AG04449 (cell line): ENCODE measurements around the gene ATP5F1D.

ENCODE experiments used
- CTCF ChIA-PET: fragments of 350-600 bp; formaldehyde crosslinking; extraction: SDS; loops from one replicate; lab custom pipeline; 2021; ENCODE audit warnings: antibody characterized with exemption; lab: Yijun Ruan, JAX
- POLR2A ChIA-PET: fragments of 400-600, 350-600 bp; formaldehyde crosslinking; extraction: SDS; loops from one replicate; lab custom pipeline; 2020; ENCODE audit warnings: antibody characterized with exemption, inconsistent platforms; lab: Yijun Ruan, JAX
- DNase-seq: peaks from one replicate; pipeline ENCODE4 v3.0.0-alpha.2; 2010; ENCODE audit warnings: low read depth, low spot score
- H3K4me3 ChIP-seq: 2 replicates; pipeline ENCODE4 v1.5.1; 2011; ENCODE audit warnings: low read depth, mild to moderate bottlenecking, control low read depth, low read length
- TF ChIP-seq, protein P1 (sequence below): IDR thresholded peaks from one replicate; pipeline ENCODE4 v1.5.1; 2011; ENCODE audit warnings: mild to moderate bottlenecking, moderate library complexity, low read length, control low read depth, inconsistent platforms; ENCODE audit not compliant: insufficient read depth; ENCODE audit errors: missing control alignments

The ATP5F1D gene

DNA sequence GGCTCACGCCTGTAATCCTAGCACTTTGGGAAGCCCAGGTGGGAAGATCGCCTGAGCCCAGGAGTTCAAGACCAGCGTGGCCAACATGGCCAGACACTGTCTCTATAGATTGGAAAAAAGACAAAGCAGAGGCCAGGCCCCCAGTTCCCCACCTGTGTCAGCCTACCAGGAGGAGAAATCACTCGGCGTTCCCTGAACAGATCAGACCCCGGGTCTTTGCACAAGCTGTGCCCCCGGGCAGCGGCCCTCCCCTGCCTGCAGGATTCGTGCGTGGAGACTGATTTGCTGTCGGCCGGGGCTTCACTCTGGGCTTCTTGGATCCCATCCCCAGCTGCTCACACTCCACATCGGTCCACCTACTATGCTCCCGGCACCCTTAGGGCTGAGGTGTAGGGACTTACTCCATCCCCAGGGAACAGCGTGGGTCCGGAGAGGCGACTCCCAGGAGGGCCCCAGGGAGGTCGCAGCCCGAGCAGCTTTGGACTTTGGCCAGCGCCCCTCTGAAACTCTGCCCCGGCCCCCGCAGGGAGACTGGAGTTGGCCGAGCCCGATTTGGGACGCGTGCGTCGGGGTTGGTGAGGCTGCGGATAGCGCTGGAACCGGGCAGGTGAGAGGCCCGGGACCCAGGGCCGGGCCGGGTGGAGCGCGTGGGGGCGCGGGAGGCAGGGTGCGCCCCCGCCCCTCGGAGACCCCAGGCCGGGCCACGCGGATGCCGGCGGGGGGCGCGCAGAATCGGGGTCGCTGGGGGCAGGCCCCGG lies 43.6 kb downstream of the ATP5F1D start:
- ChIA-PET POLR2A (interaction anchor here (0.6 to 1.8 kb wide), 2 partner anchors 16 to 159 kb away, joined by 3 to 6 read pairs; partner anchors contain the start of gene CIRBP), CTCF (interaction anchor here (2.0 kb wide), 1 partner anchor 41 kb away, joined by 7 read pairs; no protein-coding TSS in a partner anchor)
- DNase-seq, result no peak

DNA sequence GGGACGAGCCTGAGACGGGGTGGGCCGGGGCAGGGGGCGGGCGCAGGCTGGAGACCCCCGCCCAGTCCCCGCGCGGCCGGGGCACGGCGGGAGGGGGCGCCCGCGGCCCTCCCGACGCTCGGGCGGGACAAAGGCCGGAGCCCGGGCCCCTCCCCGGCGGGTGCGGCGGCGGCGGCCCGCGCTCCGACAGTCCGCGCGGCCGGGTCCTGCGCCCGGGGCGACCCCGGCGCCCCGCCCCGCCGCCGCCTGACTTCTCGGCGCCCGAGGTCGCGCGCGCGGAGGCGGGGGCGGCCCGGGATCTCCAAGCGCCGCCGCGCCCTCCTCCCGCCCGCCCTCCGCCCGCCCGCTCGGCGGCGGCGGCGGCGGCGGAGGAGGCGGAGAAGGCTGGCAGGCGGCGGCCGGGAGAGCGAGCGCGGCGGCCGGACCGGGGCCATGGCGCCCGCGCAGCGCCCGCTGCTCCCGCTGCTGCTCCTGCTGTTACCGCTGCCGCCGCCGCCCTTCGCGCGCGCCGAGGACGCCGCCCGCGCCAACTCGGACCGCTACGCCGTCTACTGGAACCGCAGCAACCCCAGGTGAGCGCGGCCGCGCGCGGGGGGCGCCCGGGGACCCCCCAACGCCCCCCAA lies 44.3 kb downstream of the ATP5F1D start, which contains the start of gene EFNA2:
Gene EFNA2 (plus strand): TSS at position 137 of the 624 bp plus-strand sequence. CDS start 296 bp downstream, at position 433.
- TF ChIP-seq, protein P1, sequence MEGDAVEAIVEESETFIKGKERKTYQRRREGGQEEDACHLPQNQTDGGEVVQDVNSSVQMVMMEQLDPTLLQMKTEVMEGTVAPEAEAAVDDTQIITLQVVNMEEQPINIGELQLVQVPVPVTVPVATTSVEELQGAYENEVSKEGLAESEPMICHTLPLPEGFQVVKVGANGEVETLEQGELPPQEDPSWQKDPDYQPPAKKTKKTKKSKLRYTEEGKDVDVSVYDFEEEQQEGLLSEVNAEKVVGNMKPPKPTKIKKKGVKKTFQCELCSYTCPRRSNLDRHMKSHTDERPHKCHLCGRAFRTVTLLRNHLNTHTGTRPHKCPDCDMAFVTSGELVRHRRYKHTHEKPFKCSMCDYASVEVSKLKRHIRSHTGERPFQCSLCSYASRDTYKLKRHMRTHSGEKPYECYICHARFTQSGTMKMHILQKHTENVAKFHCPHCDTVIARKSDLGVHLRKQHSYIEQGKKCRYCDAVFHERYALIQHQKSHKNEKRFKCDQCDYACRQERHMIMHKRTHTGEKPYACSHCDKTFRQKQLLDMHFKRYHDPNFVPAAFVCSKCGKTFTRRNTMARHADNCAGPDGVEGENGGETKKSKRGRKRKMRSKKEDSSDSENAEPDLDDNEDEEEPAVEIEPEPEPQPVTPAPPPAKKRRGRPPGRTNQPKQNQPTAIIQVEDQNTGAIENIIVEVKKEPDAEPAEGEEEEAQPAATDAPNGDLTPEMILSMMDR, result no peak
- no peak within 1 kb of the TSS for H3K4me3 ChIP-seq
- CTCF ChIA-PET, result no interaction called here
- POLR2A ChIA-PET, result no interaction called here
- no peak for DNase-seq

More for the DNA sequence above, 43.6 kb downstream of the ATP5F1D start:
- no peak overlapping the region for H3K4me3 ChIP-seq
- TF ChIP-seq, protein P1, result no peak

DNA sequence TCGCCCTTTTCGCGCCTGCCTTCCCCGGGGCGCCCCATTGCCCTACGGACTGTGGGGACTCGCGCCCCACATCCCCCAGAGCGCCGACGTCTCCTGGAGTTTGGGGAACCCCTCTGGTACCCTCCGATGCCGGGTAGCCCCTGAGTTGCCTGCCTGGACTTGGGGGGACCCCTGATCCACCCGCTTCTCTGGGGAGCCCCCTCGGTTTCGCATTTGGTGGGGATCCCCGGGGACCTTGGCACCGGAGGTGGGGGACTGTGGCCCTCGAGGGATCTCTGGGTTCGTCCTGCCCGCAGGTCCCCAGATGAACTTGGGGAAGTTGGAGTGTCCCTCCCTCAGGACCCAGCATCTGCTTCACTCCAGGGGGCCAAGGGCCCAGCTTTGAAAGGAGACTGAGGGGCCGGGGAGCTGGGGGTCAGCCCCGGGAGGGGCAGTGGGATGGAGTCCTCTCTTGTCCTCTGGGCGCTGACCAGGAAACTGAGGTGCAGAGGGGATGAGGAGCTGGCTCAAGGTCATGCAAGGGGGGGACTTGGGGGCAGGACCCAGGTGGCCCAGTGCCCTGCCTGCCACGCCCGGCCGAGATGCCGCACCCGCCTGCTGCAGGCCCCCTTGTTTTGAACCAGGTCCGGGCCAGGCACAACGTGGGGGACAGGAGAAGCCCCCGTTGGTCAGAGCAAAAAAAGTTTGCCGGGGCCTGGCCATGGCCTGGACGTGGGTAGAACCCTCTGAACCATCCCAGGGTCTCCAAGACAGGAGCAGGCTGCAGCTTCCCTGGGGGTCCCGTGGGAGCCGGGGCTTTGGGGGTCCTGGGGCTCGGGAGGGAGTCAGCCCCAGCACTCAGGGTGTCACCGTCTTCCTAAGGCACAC lies 45.2 kb downstream of the ATP5F1D start:
- CTCF ChIA-PET, result interaction anchor here (0.9 to 1.2 kb wide), 3 partner anchors 11 to 185 kb away, joined by 3 to 4 read pairs (median 3); no protein-coding TSS in a partner anchor
- TF ChIP-seq, protein P1, result no peak
- POLR2A ChIA-PET, result no interaction called here
- H3K4me3 ChIP-seq, result no peak overlapping the region
- DNase-seq, result no peak

DNA sequence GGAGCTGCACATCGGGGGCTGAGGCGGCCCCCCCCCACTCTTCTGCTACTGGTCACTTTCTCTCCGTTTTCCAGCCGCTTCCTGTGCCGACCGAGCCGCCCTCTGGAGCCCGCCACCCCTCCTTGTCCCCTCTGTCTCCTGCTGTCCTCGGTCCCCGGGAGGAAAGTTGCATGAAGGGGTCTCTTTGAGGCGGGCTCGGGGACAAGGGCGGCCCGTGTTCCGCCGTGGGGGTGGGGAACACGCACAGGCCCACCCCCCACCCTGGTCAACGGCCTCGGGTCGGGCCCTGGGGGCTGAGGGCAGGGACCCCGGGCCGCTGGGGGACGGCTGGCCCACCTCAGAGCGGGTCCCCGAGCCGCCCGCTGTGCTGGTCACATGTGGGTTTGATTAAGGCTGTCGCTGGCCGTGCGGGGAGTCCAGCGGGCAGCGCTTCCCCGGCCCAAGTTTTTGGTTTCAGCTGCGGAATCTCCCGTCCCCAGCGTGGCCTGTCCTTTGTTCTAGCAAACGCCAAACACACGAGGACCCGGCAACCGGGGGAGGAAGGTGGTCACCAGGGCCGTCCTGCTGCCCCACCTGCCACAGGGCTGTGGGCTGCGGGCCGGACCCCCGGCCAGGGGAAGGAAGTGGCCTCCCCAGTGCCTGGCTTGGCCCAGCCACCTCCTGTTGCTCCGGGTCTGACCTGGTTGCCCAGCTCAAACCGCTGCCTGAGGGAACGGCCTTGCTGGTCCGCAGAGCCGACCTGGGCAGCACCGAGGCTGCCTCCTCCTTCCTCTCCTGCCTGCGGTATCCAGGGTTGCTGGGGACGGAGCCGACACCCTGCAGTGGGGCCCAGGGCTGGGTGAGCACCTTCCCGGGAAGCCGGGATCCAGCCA lies 46.0 kb downstream of the ATP5F1D start:
- ChIA-PET CTCF (interaction anchor here (0.9 to 1.2 kb wide), 3 partner anchors 12 to 184 kb away, joined by 3 to 4 read pairs (median 3); no protein-coding TSS in a partner anchor), POLR2A (no interaction called here)
- TF ChIP-seq, protein P1, result no peak
- no peak for DNase-seq
- no peak overlapping the region for H3K4me3 ChIP-seq

DNA sequence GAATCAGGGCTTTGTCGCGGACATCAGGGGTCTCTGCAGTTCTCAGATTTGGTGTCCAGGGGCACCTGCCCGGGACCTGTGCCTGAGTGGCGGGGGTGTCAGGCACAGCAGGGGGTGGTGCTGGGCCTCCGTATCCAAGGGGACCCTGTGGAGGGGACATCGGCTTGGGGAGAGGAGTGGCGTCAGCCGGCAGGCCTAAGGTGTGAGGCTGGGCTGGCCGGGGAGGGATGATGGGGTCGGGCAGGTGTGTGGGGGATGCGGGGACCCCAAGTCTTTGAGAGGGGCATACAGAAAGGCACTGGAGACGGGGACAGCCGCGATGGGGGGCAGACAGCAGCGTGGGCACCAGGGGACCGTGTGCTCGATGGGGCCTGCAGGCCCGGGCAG lies 46.7 kb downstream of the ATP5F1D start:
- TF ChIP-seq, protein P1, result no peak
- no peak overlapping the region for H3K4me3 ChIP-seq
- POLR2A ChIA-PET, result no interaction called here
- CTCF ChIA-PET, result no interaction called here
- no peak for DNase-seq
